MM.1S (cell line): ENCODE results near the gene MEG3.

Experiments
- CTCF ChIP-seq: fragments of 300-600 bp; sonication (generic); IDR thresholded peaks from 2 replicates; pipeline ENCODE4 v1.5.1; 2016; ENCODE audit warnings: antibody characterized with exemption, low read length, mixed read lengths
- EZH2 ChIP-seq: fragments of 300-600 bp; sonication (generic); optimal IDR thresholded peaks from 2 replicates; pipeline ENCODE3; 2017; ENCODE audit warnings: low read depth, mild to moderate bottlenecking, antibody characterized with exemption, low read length, mixed read lengths
- EZH2phosphoT487 ChIP-seq: fragments of 300-600 bp; sonication (generic); IDR thresholded peaks from 2 replicates; pipeline ENCODE4 v1.6.1; 2018; ENCODE audit warnings: antibody characterized with exemption, low read length

- TF ChIP-seq CTCF (no peak), EZH2phosphoT487 (no peak), EZH2 (no peak)
Observed at GRCh38 chr14:100871234-100872186, 45.6 kb downstream of the MEG3 start.
